NCI-H748 treated with DMSO at 0.1 percent for 48 hours (cell line): ENCODE measurements around the gene STXBP6.

Experiments
- DNase-seq: peaks from one replicate; lab custom pipeline; 2025; lab: John Stamatoyannopoulos, UW

Gene STXBP6

GRCh38 chr14:24885410-24885913, 164.5 kb downstream of the STXBP6 start:
- DNase-seq = no peak

- DNase-seq = no peak
Observed at GRCh38 chr14:24883576-24883975, 166.4 kb downstream of the STXBP6 start.

GRCh38 chr14:24881116-24881893, 168.6 kb downstream of the STXBP6 start:
- no peak for DNase-seq

- no peak for DNase-seq
Observed at GRCh38 chr14:24880689-24881088, 169.3 kb downstream of the STXBP6 start.

- no peak for DNase-seq
Observed at GRCh38 chr14:24879661-24880386, 170.1 kb downstream of the STXBP6 start.

- DNase-seq = no peak
Observed at GRCh38 chr14:24876996-24877395, 173.0 kb downstream of the STXBP6 start.

GRCh38 chr14:24875991-24876878, 173.7 kb downstream of the STXBP6 start:
- DNase-seq = no peak

- DNase-seq = no peak
Observed at GRCh38 chr14:24875203-24875838, 174.6 kb downstream of the STXBP6 start.

GRCh38 chr14:24874514-24875202, 175.3 kb downstream of the STXBP6 start:
- no peak for DNase-seq

- no peak for DNase-seq
Observed at GRCh38 chr14:24873551-24873950, 176.4 kb downstream of the STXBP6 start.

GRCh38 chr14:24870949-24871701, 178.8 kb downstream of the STXBP6 start:
- no peak for DNase-seq

GRCh38 chr14:24868389-24868788, 181.6 kb downstream of the STXBP6 start:
- DNase-seq = no peak

- DNase-seq = no peak
Observed at GRCh38 chr14:24866067-24866639, 183.8 kb downstream of the STXBP6 start.

GRCh38 chr14:24863968-24864684, 185.8 kb downstream of the STXBP6 start:
- DNase-seq = no peak

- peak; percentile 39 for DNase-seq
Observed at GRCh38 chr14:24861083-24861630, 188.8 kb downstream of the STXBP6 start.

- DNase-seq = no peak
Observed at GRCh38 chr14:24859559-24859958, 190.4 kb downstream of the STXBP6 start.

- no peak for DNase-seq
Observed at GRCh38 chr14:24858684-24859083, 191.3 kb downstream of the STXBP6 start.

- no peak for DNase-seq
Observed at GRCh38 chr14:24858052-24858451, 191.9 kb downstream of the STXBP6 start.

- DNase-seq = peak; percentile 89
Observed at GRCh38 chr14:24857277-24857676, 192.7 kb downstream of the STXBP6 start.
